ENCODE measurements around the gene HOXD13. TPM values are rescaled to one million over a fixed set of nuclear protein-coding genes. Genes with fewer than 3 reads are reported as not detected.

Gene HOXD13
- total RNA-seq, 4 donors from 2014 or later: 0.19 TPM; not detected in 3

DNA sequence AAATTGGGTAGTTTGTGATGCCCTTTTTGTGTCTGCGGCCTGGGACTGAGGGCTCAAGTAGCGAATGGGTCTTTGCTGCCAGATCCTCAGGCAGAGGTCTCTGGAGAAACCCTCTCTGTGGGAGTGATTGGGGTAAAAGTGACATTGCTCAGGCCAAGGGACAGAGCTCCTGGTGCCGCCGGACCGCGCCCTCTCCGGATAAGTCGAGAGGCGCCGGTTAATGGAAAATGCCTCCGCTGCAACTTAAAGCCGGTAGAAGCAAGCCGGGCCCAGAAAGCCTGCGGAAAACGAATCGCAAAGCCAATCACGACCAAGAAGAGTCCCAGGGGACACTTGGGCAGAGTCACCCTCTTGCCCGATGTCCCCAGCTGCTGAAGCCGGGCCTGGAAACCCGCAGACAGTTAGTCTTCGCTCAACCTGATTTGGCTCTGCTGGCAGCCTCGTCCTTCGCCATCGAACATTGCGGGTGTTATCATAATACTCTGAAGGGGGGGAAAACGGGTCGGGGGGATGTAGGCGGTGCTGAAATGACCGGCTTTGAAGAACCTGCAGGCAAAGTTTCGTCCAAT lies 6.7 kb downstream of the HOXD13 start:
- no peaks in the 10 kb centered on the region for H3K36me3 ChIP-seq
- 19% methylated on average over 13 of the region's 30 CpGs for WGBS
- peaks cover 100% of the 10 kb centered on the region for H3K27me3 ChIP-seq
- no peaks in the 10 kb centered on the region for H3K9me3 ChIP-seq
- no peak overlapping the region for H3K4me3 ChIP-seq
- TF ChIP-seq, protein P1, sequence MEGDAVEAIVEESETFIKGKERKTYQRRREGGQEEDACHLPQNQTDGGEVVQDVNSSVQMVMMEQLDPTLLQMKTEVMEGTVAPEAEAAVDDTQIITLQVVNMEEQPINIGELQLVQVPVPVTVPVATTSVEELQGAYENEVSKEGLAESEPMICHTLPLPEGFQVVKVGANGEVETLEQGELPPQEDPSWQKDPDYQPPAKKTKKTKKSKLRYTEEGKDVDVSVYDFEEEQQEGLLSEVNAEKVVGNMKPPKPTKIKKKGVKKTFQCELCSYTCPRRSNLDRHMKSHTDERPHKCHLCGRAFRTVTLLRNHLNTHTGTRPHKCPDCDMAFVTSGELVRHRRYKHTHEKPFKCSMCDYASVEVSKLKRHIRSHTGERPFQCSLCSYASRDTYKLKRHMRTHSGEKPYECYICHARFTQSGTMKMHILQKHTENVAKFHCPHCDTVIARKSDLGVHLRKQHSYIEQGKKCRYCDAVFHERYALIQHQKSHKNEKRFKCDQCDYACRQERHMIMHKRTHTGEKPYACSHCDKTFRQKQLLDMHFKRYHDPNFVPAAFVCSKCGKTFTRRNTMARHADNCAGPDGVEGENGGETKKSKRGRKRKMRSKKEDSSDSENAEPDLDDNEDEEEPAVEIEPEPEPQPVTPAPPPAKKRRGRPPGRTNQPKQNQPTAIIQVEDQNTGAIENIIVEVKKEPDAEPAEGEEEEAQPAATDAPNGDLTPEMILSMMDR (IDR thresholded peaks at IDR 0.05): no peak
- TF ChIP-seq POLR2A (IDR thresholded peaks at IDR 0.05) (no peak), POLR2AphosphoS5 (IDR thresholded peaks at IDR 0.05) (no peak), EP300 (IDR thresholded peaks at IDR 0.05) (no peak)
- peaks cover 45% of the 10 kb centered on the region for H3K4me1 ChIP-seq
- no peak overlapping the region for H3K27ac ChIP-seq
- no peak for DNase-seq (ENCODE audit: low spot score in 2 of 2)

DNA sequence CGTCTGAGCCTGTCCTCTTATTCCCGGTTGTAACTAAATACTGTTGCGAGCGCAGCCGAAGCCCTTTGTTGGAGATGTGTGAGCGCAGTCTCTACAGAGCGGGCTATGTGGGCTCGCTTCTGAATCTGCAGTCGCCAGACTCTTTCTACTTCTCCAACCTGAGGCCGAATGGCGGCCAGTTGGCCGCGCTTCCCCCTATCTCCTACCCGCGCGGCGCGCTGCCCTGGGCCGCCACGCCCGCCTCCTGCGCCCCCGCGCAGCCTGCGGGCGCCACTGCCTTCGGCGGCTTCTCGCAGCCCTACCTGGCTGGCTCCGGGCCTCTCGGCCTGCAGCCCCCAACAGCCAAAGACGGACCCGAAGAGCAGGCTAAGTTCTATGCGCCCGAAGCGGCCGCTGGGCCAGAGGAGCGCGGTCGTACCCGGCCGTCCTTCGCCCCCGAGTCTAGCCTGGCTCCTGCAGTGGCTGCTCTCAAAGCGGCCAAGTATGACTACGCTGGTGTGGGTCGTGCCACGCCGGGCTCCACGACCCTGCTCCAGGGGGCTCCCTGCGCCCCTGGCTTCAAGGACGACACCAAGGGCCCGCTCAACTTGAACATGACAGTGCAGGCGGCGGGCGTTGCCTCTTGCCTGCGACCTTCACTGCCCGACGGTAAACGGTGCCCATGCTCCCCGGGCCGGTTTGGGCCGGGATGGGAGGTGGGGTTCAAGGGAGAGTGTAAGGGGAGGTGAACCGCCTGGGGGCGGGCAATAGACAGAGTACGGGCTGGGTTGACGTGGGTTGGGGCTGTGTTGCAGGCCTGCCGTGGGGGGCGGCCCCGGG lies 7.4 kb downstream of the HOXD13 start, which contains the start of gene HOXD12:
TSS of gene HOXD12 (plus strand) at position 68 of the 819 bp plus-strand sequence. CDS start at position 75, 7 bp downstream.
- WGBS: 11% methylated on average over 8 of the region's 70 CpGs
- Histone ChIP-seq H3K4me3 (no peak within 1 kb of the TSS), H3K9me3 (no peaks in the 10 kb centered on the region), H3K36me3 (no peaks in the 10 kb centered on the region), H3K4me1 (peaks cover 52% of the 10 kb centered on the region), H3K27ac (no peak within 1 kb of the TSS), H3K27me3 (peaks cover 100% of the 10 kb centered on the region)
- TF ChIP-seq EP300 (IDR thresholded peaks at IDR 0.05): no peak
- peak; percentile 39 to 70 for DNase-seq (ENCODE audit: low spot score in 2 of 2)

DNA sequence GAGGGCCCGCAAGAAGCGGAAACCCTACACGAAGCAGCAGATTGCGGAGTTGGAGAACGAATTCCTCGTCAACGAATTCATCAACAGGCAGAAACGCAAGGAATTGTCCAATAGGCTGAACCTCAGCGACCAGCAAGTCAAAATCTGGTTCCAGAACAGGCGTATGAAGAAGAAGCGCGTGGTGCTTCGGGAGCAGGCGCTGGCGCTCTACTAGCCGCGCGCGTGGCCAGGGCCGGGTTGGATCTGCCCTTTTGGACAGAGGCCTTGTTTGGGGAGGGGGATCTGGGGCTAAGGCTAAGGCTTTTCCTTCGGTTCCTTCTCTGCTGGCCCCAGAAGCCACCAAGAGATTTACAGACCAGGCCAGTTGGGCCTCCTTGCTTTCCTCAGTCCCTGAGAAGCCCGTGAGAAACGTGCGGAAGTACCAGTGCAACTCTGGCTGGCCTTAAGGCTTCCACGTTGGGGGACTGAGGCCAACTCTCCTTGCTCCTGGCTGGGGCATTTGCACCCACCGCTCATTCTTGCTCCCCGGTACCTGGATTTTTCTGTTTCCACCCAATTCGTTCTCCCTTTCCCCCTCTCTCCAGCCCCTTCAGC lies 8.1 kb downstream of the HOXD13 start:
- TF ChIP-seq POLR2AphosphoS5 (IDR thresholded peaks at IDR 0.05) (no peak), EP300 (IDR thresholded peaks at IDR 0.05) (no peak), POLR2A (IDR thresholded peaks at IDR 0.05) (no peak)
- TF ChIP-seq, protein P1 (IDR thresholded peaks at IDR 0.05): no peak
- WGBS: 32% methylated on average over 28 of the region's 28 CpGs
- H3K36me3 ChIP-seq: no peaks in the 10 kb centered on the region
- no peak overlapping the region for H3K27ac ChIP-seq
- no peaks in the 10 kb centered on the region for H3K9me3 ChIP-seq
- H3K4me1 ChIP-seq: peaks cover 54% of the 10 kb centered on the region
- peaks cover 100% of the 10 kb centered on the region for H3K27me3 ChIP-seq
- no peak overlapping the region for H3K4me3 ChIP-seq
- peak in 1 of 2 donors; percentile 52 for DNase-seq (ENCODE audit: low spot score in 2 of 2)

DNA sequence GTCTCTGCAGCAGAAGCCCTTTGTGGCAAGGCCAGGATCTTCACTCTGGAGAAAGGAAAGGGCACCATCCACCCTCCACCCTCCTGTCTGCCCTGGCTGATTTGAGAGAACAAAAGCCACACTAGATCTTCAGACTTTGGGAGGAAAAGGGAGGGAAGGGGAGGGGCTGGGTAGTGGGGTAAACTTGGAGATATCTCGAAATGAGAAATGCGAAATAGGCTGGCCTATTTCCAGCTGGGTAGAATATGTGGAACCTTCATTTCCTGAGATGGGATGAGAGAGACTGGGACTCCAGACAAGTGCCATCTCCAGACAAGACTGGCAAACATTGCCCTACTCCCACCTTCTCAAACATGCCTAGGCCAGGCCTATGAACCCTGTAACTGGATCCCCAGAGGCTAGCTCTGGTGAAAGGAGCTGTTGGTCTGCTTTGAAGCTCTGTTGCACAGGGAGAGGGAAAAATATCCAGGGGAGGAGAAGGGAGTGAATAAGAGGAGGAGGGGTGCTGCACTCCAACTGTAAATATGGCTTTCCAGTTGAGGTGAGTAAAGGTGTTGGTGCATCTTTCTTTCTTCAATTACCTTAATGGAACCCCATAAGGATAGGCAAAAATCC lies 8.8 kb downstream of the HOXD13 start:
- H3K9me3 ChIP-seq: no peaks in the 10 kb centered on the region
- no peaks in the 10 kb centered on the region for H3K36me3 ChIP-seq
- no peak overlapping the region for H3K4me3 ChIP-seq
- TF ChIP-seq POLR2A (IDR thresholded peaks at IDR 0.05) (no peak), EP300 (IDR thresholded peaks at IDR 0.05) (no peak), POLR2AphosphoS5 (IDR thresholded peaks at IDR 0.05) (no peak)
- TF ChIP-seq, protein P1 (IDR thresholded peaks at IDR 0.05): no peak
- H3K27me3 ChIP-seq: peaks cover 100% of the 10 kb centered on the region
- peak in 1 of 2 donors; percentile 41 for DNase-seq (ENCODE audit: low spot score in 2 of 2)
- H3K4me1 ChIP-seq: peaks cover 57% of the 10 kb centered on the region
- 37% methylated on average over 2 of the region's 2 CpGs for WGBS
- H3K27ac ChIP-seq: no peak overlapping the region

DNA sequence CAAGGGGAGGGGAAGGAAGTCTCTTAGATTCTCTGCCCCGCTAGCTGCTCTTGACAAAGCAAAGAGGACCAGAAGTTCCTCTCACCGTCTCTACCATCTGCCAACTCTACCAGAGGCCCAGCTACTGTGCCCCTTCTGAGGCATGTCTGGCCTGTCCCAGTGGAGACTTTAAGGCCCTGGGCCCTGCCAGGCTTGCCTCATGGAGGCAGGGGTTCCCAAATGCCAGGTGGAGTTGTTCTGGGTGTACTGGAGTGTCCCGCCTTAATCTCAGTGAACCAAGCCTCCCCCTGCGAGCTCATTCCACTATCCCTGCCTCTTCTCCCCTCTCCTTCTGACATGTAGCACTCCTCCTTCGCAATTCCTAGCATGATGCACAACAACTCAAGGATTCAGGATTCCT lies 9.3 kb downstream of the HOXD13 start:
- Histone ChIP-seq H3K4me3 (no peak overlapping the region), H3K36me3 (no peaks in the 10 kb centered on the region), H3K27ac (no peak overlapping the region), H3K27me3 (peaks cover 100% of the 10 kb centered on the region), H3K4me1 (peaks cover 58% of the 10 kb centered on the region), H3K9me3 (no peaks in the 10 kb centered on the region)
- DNase-seq (ENCODE audit: low spot score in 2 of 2): peak in 1 of 2 donors; percentile 40
- TF ChIP-seq, protein P1 (IDR thresholded peaks at IDR 0.05): no peak
- TF ChIP-seq POLR2AphosphoS5 (IDR thresholded peaks at IDR 0.05): no peak
- TF ChIP-seq EP300 (IDR thresholded peaks at IDR 0.05): no peak
- 59% methylated on average over 5 of the region's 5 CpGs for WGBS
